HG03159 (cell line): ENCODE measurements around the gene NKX1-1.

Experiments used
- ATAC-seq: cut with Tn5 transposase; IDR thresholded peaks from one replicate; pipeline ENCODE4 v1.9.1; 2021; ENCODE audit warnings: mild to moderate bottlenecking, moderate library complexity; ENCODE audit not compliant: unreplicated experiment

NKX1-1 gene

GRCh38 chr4:1362046-1362445 is 44.2 kb downstream of the NKX1-1 start:
- ATAC-seq, result no peak

GRCh38 chr4:1361431-1361830 is 44.8 kb downstream of the NKX1-1 start:
- no peak for ATAC-seq

GRCh38 chr4:1360423-1361283 is 45.6 kb downstream of the NKX1-1 start:
- ATAC-seq, result no peak

GRCh38 chr4:1359976-1360375 is 46.3 kb downstream of the NKX1-1 start:
- no peak for ATAC-seq

DNA sequence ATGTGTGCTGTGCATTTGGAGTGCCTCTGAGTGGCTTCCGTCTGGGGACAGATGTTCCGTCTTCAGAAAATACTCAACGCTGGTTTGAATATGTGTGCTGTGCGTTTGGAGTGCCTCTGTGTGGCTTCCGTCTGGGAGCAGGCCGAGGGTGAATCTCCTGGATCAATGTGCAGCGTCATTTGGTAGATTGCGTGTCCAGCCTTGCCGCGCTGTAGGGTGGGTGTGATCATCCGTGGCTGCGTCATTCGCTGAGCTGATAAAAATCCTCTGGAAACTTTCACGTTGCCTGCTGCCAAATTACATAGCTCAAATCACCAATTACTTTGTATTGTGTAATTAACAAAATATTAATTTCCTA is 47.1 kb downstream of the NKX1-1 start:
- no peak for ATAC-seq

- no peak for ATAC-seq
Measured at GRCh38 chr4:1358421-1359143, 47.7 kb downstream of the NKX1-1 start.

- ATAC-seq, result no peak
Measured at GRCh38 chr4:1357356-1358248, 48.6 kb downstream of the NKX1-1 start.

GRCh38 chr4:1356181-1356998 is 49.9 kb downstream of the NKX1-1 start:
- ATAC-seq, result no peak

DNA sequence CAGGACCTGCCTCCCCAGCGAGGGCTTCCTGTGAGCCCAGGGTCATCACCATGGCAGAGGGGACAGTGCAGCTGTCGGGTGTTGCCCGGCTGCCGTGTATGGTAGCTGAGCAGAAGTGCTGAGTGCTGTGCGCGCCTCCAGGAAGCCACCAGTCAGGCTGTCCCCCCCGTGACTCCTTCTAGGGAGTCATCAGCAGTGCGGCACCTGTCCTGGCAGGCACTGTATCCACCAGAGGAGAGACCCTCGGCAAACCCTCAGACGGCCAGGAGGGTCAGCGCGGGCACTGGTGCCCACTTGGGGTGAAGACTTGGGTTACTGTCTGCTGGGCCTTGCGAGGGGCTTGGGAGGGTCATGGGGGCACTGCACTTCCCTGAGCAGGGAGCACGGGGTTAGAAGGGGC is 50.9 kb downstream of the NKX1-1 start:
- no peak for ATAC-seq

DNA sequence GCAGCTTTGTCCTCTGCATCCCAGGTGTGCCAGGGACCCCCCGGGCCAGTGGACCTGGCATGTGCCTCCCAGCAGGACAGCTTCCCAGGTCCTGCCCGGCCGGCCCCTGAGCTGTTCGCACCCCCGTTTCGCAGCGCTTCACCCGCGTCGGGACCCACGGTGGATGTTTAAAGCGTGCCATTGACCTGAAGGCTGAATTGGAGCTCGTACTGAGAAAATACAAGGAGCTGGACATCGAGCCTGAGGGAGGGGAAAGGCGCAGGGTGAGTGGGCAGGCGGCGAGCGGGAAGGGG is 51.3 kb downstream of the NKX1-1 start:
- no peak for ATAC-seq

- ATAC-seq, result no peak
Measured at GRCh38 chr4:1354136-1354982, 51.9 kb downstream of the NKX1-1 start.

DNA sequence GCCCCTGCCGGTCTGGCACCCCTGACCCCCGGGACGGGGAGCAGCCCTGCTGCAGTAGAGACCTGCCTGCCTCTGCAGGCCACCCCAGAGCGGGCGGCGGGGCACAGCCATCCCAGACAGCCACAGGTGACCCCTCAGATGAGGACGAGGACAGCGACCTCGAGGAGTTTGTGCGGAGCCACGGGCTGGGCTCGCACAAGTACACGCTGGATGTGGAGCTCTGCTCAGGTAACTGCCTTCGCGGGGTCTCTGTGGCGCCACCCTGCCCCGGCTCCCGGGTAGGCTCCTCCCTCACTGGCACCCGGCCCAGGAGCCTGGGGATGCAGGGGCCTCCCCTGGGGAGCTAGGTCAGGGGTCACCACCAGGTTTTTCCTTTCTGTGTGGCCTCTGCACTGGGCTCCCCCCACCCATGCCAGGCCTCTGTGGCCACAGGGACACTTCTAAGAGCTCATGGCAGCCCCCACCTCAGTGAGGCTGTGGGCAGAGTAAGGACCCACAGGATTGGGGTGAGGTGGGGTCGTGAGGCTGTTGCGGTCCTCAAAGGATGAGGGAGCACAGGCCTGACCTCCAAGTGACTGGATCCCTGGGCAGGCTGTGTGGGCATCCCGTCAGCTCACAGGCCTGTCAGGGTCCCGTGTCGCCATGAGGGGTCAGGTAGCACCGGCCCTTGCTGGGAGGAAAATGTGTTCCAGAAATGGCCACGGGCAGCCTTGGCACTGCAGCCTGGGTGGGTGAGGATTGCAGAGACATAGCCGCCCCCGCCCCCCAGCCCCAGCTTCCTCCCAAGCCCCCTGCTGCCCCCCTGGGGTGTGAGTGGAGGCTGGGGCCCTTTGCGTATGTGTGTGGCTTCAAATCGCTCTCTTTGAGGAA is 52.8 kb downstream of the NKX1-1 start:
- ATAC-seq, result no peak
